H1 (cell line): ENCODE measurements around the gene CD300A. TPM values are rescaled to one million over a fixed set of nuclear protein-coding genes. Genes with fewer than 3 reads are reported as not detected.

Source experiments
- CTCF ChIA-PET: fragments of 300-600 bp; sonication (Branson Sonifier 250); formaldehyde crosslinking; loops from one replicate; lab custom pipeline; 2021; ENCODE audit not compliant: partially characterized antibody; lab: Charles Lee
- POLR2A ChIA-PET: fragments of 300-600 bp; sonication (Branson Sonifier 250); formaldehyde crosslinking; loops from one replicate; lab custom pipeline; 2021; ENCODE audit warnings: inconsistent platforms; ENCODE audit not compliant: partially characterized antibody; lab: Charles Lee
- DNase-seq, 2 experiments: peaks; one replicate each; pipeline versions ENCODE4 v3.0.0 to v3.0.0-alpha.2; 2010 to 2022; ENCODE audit warnings: low spot score in 2 of 2, low read depth in 1 of 2, mixed read lengths in 1 of 2
- FAIRE-seq: peaks from 2 replicates; lab custom pipeline; 2011; peaks lifted over from hg19 to GRCh38; lab: Jason Lieb, UNC
- H2AFZ ChIP-seq: 2 replicates; pipeline ENCODE4 v1.8.1; 2012; ENCODE audit warnings: low read length, inconsistent platforms
- H2AK5ac ChIP-seq: 2 replicates; pipeline ENCODE4 v1.6.1; 2013; ENCODE audit warnings: low read depth, low read length
- H2BK120ac ChIP-seq: replicated peaks from 2 replicates; pipeline ENCODE3; 2013; ENCODE audit warnings: low read depth, low read length, inconsistent platforms
- H2BK12ac ChIP-seq: 2 replicates; pipeline ENCODE4 v1.6.1; 2013; ENCODE audit warnings: low read depth, low read length
- H2BK15ac ChIP-seq: 2 replicates; pipeline ENCODE4 v1.6.1; 2013; ENCODE audit warnings: low read length
- H2BK20ac ChIP-seq: 2 replicates; pipeline ENCODE4 v1.6.1; 2013; ENCODE audit warnings: low read length
- H2BK5ac ChIP-seq: 2 replicates; pipeline ENCODE4 v1.6.1; 2013; ENCODE audit warnings: low read depth, low read length
- H3K14ac ChIP-seq: 2 replicates; pipeline ENCODE4 v1.6.1; 2013; ENCODE audit warnings: inconsistent platforms; ENCODE audit not compliant: insufficient read length
- H3K18ac ChIP-seq: 2 replicates; pipeline ENCODE4 v1.6.1; 2013; ENCODE audit warnings: low read length; ENCODE audit errors: extremely low read depth
- H3K23ac ChIP-seq: 2 replicates; pipeline ENCODE4 v1.6.1; 2013; ENCODE audit warnings: inconsistent platforms; ENCODE audit not compliant: insufficient read length
- H3K23me2 ChIP-seq: 2 replicates; pipeline ENCODE4 v1.6.1; 2013; ENCODE audit warnings: low read depth, low read length
- H3K27ac ChIP-seq: 2 replicates; pipeline ENCODE4 v1.6.1; 2011; ENCODE audit warnings: low read depth, low read length, inconsistent platforms
- H3K27me3 ChIP-seq, 4 experiments: replicated peaks in 1 of 4; 1 replicate in 1 of 4; 2 replicates in 3 of 4; pipeline versions ENCODE4 v1.6.1 to v1.8.1; 2011 to 2013; ENCODE audit warnings: low read length in 3 of 4, mild to moderate bottlenecking in 3 of 4, inconsistent platforms in 2 of 4, mixed read lengths in 2 of 4, moderate library complexity in 1 of 4; ENCODE audit not compliant: control insufficient read depth in 3 of 4, insufficient read depth in 3 of 4; ENCODE audit errors: extremely low read depth in 1 of 4
- H3K36me3 ChIP-seq, 4 experiments: 2 replicates each; pipeline versions ENCODE4 v1.6.1 to v1.8.1; 2011 to 2013; ENCODE audit warnings: mild to moderate bottlenecking in 4 of 4, low read length in 3 of 4, moderate library complexity in 2 of 4, control low read depth in 1 of 4, inconsistent platforms in 1 of 4; ENCODE audit not compliant: insufficient read depth in 4 of 4, control insufficient read depth in 2 of 4
- H3K4ac ChIP-seq: replicated peaks from 2 replicates; pipeline ENCODE3; 2013; ENCODE audit warnings: low read length, low read depth, mixed read lengths, inconsistent platforms; ENCODE audit not compliant: insufficient read length
- H3K4me1 ChIP-seq, 4 experiments: replicated peaks in 1 of 4; 1 replicate in 1 of 4; 2 replicates in 3 of 4; pipeline versions ENCODE4 v1.6.1 to v1.8.1; 2011 to 2013; ENCODE audit warnings: low read length in 3 of 4, inconsistent platforms in 2 of 4, mixed read lengths in 1 of 4; ENCODE audit not compliant: insufficient read depth in 4 of 4, control insufficient read depth in 3 of 4
- H3K4me2 ChIP-seq, 2 experiments: 2 replicates each; pipeline versions ENCODE4 v1.6.1 to v1.8.1; 2011 to 2013; ENCODE audit warnings: low read depth in 2 of 2, low read length in 2 of 2, control low read depth in 1 of 2, inconsistent platforms in 1 of 2, mild to moderate bottlenecking in 1 of 2; ENCODE audit not compliant: insufficient read depth in 1 of 2
- H3K4me3 ChIP-seq, 4 experiments: fragments of 200-600, 300-600 bp in 1 of 4; sonication (generic), shearing (Covaris generic), sonication (Bioruptor Twin) in 1 of 4; 2 replicates each; pipeline versions ENCODE4 v1.5.1 to v1.8.1; 2011 to 2016; ENCODE audit warnings: low read length in 4 of 4, low read depth in 3 of 4, control low read depth in 2 of 4, inconsistent platforms in 2 of 4, mild to moderate bottlenecking in 2 of 4, mixed read lengths in 1 of 4, moderate library complexity in 1 of 4; ENCODE audit not compliant: insufficient read depth in 2 of 4; ENCODE audit errors: extremely low read depth in 1 of 4
- H3K56ac ChIP-seq: replicated peaks from 2 replicates; pipeline ENCODE3; 2013; ENCODE audit warnings: low read depth, mild to moderate bottlenecking, mixed read lengths, low read length, inconsistent platforms; ENCODE audit not compliant: insufficient read length
- H3K79me1 ChIP-seq: 2 replicates; pipeline ENCODE4 v1.6.1; 2013; ENCODE audit warnings: low read depth, low read length, control low read depth
- H3K79me2 ChIP-seq, 2 experiments: 2 replicates each; pipeline versions ENCODE4 v1.6.1 to v1.8.1; 2012 to 2013; ENCODE audit warnings: low read length in 2 of 2, mild to moderate bottlenecking in 2 of 2, inconsistent platforms in 1 of 2; ENCODE audit not compliant: insufficient read depth in 2 of 2, control insufficient read depth in 1 of 2
- H3K9ac ChIP-seq, 4 experiments: replicated peaks in 1 of 4; 1 replicate in 1 of 4; 2 replicates in 3 of 4; pipeline versions ENCODE4 v1.6.1 to v1.8.1; 2011 to 2013; ENCODE audit warnings: low read depth in 3 of 4, low read length in 3 of 4, control low read depth in 2 of 4, mild to moderate bottlenecking in 2 of 4, moderate library complexity in 2 of 4, inconsistent platforms in 1 of 4; ENCODE audit errors: extremely low read depth in 1 of 4
- H3K9me3 ChIP-seq, 2 experiments: 2 replicates each; pipeline versions ENCODE4 v1.6.1 to v1.8.1; 2012 to 2013; ENCODE audit warnings: mild to moderate bottlenecking in 2 of 2, moderate library complexity in 2 of 2, control low read depth in 1 of 2, inconsistent platforms in 1 of 2, low read depth in 1 of 2, low read length in 1 of 2, mixed read lengths in 1 of 2; ENCODE audit not compliant: insufficient read depth in 2 of 2
- H4K20me1 ChIP-seq, 2 experiments: replicated peaks in 1 of 2; 2 replicates each; pipeline versions ENCODE3 to v1.8.1; 2011 to 2013; ENCODE audit warnings: inconsistent platforms in 2 of 2, low read length in 2 of 2, mild to moderate bottlenecking in 1 of 2; ENCODE audit not compliant: insufficient read depth in 2 of 2, control insufficient read depth in 1 of 2
- H4K5ac ChIP-seq: 2 replicates; pipeline ENCODE4 v1.6.1; 2013; ENCODE audit warnings: low read length, low read depth, mixed read lengths, inconsistent platforms; ENCODE audit not compliant: insufficient read length
- H4K8ac ChIP-seq: 2 replicates; pipeline ENCODE4 v1.8.0; 2013; ENCODE audit warnings: mild to moderate bottlenecking, moderate library complexity, low read length, inconsistent platforms; ENCODE audit not compliant: insufficient read depth; ENCODE audit errors: extremely low read depth
- H4K91ac ChIP-seq: replicated peaks from 2 replicates; pipeline ENCODE3; 2013; ENCODE audit warnings: low read length, mixed read lengths, inconsistent platforms; ENCODE audit not compliant: insufficient read length
- EGR1 ChIP-seq: IDR thresholded peaks from 2 replicates; pipeline ENCODE4 v1.6.1; 2011; ENCODE audit warnings: low read depth, low read length, borderline replicate concordance
- MAFK ChIP-seq: IDR thresholded peaks from 2 replicates; pipeline ENCODE4 v1.6.1; 2012; ENCODE audit warnings: low read depth, mild to moderate bottlenecking, improper control_type of control experiment, low read length
- SP4 ChIP-seq: IDR thresholded peaks from 2 replicates; pipeline ENCODE4 v1.6.1; 2012; ENCODE audit warnings: low read length, inconsistent platforms
- WGBS, 2 experiments: shearing (Covaris generic) in 1 of 2; methylation state at CpG; one replicate each; pipeline versions ENCODE4 v1.1.6 to v1.1.7; 2013 to 2015; ENCODE audit warnings: low lambda C conversion rate in 2 of 2, mixed read lengths in 2 of 2, inconsistent platforms in 1 of 2, low coverage in 1 of 2, missing lambda C conversion rate in 1 of 2; ENCODE audit not compliant: insufficient replicate concordance in 2 of 2, insufficient coverage in 1 of 2, insufficient read length in 1 of 2; ENCODE audit errors: extremely low coverage in 1 of 2, missing lambda C conversion rate in 1 of 2; 5-methylcytosine and 5-hydroxymethylcytosine counted together
- polyA plus RNA-seq, 7 experiments: library from polyadenylated mRNA; depleted of rRNA in 3 of 7; stranded (reverse) in 5 of 7; unstranded in 2 of 7; fragments of >200 nt in 5 of 7; fragments of 200-250 nt in 2 of 7; gene quantifications; 1 replicate in 5 of 7; 2 replicates in 1 of 7; 4 replicates in 1 of 7; pipeline versions ENCODE4 v1.2.1 to v1.2.3, GENCODE V29; 2011 to 2013; ENCODE audit warnings: missing spikeins in 2 of 7, mixed read lengths in 2 of 7
- total RNA-seq: library from RNA; stranded (reverse); fragmentation: NEBNext Ultra II Directional; extraction: Animal tissue kit (Norgen Biotek cat#: 25700); gene quantifications from 2 replicates; pipeline ENCODE4 v1.2.1, GENCODE V29; 2021

CD300A gene
- total and polyA plus RNA-seq, 2 of the 8 experiments (the other 6 are each of a cell fraction or from before 2014, with no cell fraction given): 0.52 to 1.3 TPM

- POLR2A ChIA-PET: no interaction called here
- Histone ChIP-seq H3K4me1 (no peaks in the 10 kb centered on the region), H3K4me3 (no peak overlapping the region), H2BK5ac (no peak overlapping the region), H2BK20ac (no peak overlapping the region), H2BK12ac (no peak overlapping the region), H3K56ac (no peak overlapping the region), H3K14ac (no peak overlapping the region), H3K9me3 (peaks cover 11 to 24% of the 10 kb centered on the region in 2 experiments; a peak in 3 of 4 replicates), H4K8ac (no peak overlapping the region), H4K5ac (no peak overlapping the region), H2BK15ac (no peak overlapping the region), H4K91ac (no peak overlapping the region), H4K20me1 (peaks cover 0 to 2% of the 10 kb centered on the region in 2 experiments), H3K4ac (no peak overlapping the region), H3K27ac (no peak overlapping the region), H2AFZ (no peak overlapping the region), H2BK120ac (no peak overlapping the region), H3K18ac (no peak overlapping the region), H3K23me2 (no peaks in the 10 kb centered on the region), H3K36me3 (no peaks in the 10 kb centered on the region), H3K27me3 (no peaks in the 10 kb centered on the region), H3K23ac (no peak overlapping the region), H3K9ac (no peak overlapping the region), H3K79me2 (no peaks in the 10 kb centered on the region), H2AK5ac (no peak overlapping the region), H3K4me2 (no peak overlapping the region), H3K79me1 (no peaks in the 10 kb centered on the region)
- CTCF ChIA-PET: interaction anchor here (0.9 to 1.7 kb wide), 2 partner anchors 10 to 155 kb away, joined by 5 to 6 read pairs; no protein-coding TSS in a partner anchor
- DNase-seq (no peak), FAIRE-seq (no peak)
- 83% methylated on average over 3 of the region's 3 CpGs; no CpG with 5 or more reads in 1 of the 2 experiments for WGBS, 2 experiments
- no peak for TF ChIP-seq EGR1
- TF ChIP-seq MAFK: no peak
- TF ChIP-seq SP4: no peak
Measured at GRCh38 chr17:74523308-74523707, 56.9 kb downstream of the CD300A start.
